ENCODE data around the gene SLC25A43.

DNA sequence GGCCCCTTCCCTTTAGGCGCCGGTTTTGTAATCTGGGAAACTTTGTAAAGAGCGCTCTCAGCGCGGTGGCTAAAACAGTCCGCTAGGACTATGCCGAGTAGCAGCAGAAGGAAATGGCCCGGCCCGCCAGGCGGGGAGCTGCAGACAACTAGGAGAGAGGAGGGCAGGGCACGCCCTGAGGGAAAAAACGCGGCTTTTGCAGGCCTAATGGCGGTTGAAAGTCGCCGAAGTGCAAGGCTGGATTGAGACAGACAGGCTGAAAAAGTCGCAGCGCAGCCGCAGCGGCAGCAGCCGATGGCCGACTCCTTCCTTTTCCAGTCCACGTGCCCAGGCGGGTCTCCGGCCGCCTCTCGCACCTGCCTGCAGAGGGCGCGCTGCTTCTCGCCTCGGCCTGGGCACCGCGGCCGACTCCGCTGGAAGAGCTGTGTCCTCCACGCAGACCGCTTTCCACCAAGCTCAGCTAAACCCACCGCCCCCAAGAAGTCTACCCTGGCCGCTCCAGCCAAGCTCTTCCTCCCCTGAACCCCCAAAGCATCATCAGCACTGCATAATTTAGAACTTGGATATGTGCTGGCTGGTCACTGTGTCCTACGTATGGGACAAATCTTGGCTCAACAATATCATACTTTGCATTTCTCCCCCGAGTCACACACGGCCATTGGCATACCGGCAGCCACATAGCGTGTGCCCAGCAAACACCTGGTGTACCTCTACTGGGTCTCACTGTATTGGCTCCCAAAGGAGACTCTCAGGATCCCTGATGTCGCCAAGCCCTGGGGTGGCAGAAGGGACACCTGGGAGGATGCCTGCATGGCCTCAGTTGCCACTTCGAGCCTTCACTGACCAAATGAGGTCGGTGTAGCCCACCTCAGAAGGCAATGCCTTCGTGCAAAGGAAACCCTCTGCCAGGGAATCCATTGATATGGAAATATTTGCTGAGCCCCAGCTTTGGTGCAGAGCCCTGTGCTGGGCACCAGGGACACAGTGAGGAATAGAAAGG lies 83.6 kb downstream of the SLC25A43 start:
- no peak for TF ChIP-seq EZH2phosphoT487 (IDR thresholded peaks at IDR 0.05; ENCODE audit: low read length)
- TF ChIP-seq, protein P1, sequence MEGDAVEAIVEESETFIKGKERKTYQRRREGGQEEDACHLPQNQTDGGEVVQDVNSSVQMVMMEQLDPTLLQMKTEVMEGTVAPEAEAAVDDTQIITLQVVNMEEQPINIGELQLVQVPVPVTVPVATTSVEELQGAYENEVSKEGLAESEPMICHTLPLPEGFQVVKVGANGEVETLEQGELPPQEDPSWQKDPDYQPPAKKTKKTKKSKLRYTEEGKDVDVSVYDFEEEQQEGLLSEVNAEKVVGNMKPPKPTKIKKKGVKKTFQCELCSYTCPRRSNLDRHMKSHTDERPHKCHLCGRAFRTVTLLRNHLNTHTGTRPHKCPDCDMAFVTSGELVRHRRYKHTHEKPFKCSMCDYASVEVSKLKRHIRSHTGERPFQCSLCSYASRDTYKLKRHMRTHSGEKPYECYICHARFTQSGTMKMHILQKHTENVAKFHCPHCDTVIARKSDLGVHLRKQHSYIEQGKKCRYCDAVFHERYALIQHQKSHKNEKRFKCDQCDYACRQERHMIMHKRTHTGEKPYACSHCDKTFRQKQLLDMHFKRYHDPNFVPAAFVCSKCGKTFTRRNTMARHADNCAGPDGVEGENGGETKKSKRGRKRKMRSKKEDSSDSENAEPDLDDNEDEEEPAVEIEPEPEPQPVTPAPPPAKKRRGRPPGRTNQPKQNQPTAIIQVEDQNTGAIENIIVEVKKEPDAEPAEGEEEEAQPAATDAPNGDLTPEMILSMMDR (IDR thresholded peaks at IDR 0.05; ENCODE audit: low read length) = peak; percentile 71

Measured in MM.1S (cell line).